Ascending aorta (tissue), 2 donors: ENCODE results near the gene PRPS1L1. TPM values are rescaled to one million over a fixed set of nuclear protein-coding genes. Genes with fewer than 3 reads are reported as not detected.

ENCODE experiments used
- DNase-seq, 2 donors: peaks; one replicate each; pipeline ENCODE4 v3.0.0-alpha.2; 2019; ENCODE audit warnings: low spot score in 2 of 2
- H3K27ac ChIP-seq, 2 donors: fragments of 200-600 bp; sonication (generic); one replicate each; pipeline ENCODE4 v1.5.1; 2016 to 2017; ENCODE audit warnings: mild to moderate bottlenecking in 1 of 2
- H3K27me3 ChIP-seq: fragments of 200-600 bp; sonication (generic); one replicate; pipeline ENCODE4 v1.5.1; 2017
- H3K36me3 ChIP-seq, 2 donors: fragments of 200-600 bp; sonication (generic); one replicate each; pipeline ENCODE4 v1.5.1; 2016
- H3K4me1 ChIP-seq, 2 donors: fragments of 200-600 bp; sonication (generic); one replicate each; pipeline ENCODE4 v1.5.1; 2016 to 2017; ENCODE audit warnings: mild to moderate bottlenecking in 1 of 2
- H3K4me3 ChIP-seq, 2 donors: fragments of 200-600 bp; sonication (generic); one replicate each; pipeline ENCODE4 v1.5.1; 2016 to 2017; ENCODE audit warnings: mild to moderate bottlenecking in 1 of 2
- H3K9me3 ChIP-seq, 2 donors: fragments of 200-600 bp; sonication (generic); one replicate each; pipeline ENCODE4 v1.5.1; 2016
- intact Hi-C: fragments of 100-400 bp; cut with DNase I; formaldehyde crosslinking; loops from one replicate; pipeline ENCODE4 v1.15.1; 2023
- total RNA-seq: library from RNA; depleted of rRNA; stranded (reverse); fragments of >200 nt; gene quantifications from one replicate; pipeline ENCODE4 v1.1.0, GENCODE V29; 2016
- TF ChIP-seq, protein P1 (sequence below), 3 experiments: fragments of 200-600 bp in 2 of 3; fragments of 450-650 bp in 1 of 3; sonication (generic) in 2 of 3; IDR thresholded peaks; one replicate each; pipeline ENCODE4 v1.5.1; 2016 to 2019; ENCODE audit warnings: antibody characterized with exemption in 3 of 3, mild to moderate bottlenecking in 1 of 3, moderate library complexity in 1 of 3

Gene PRPS1L1
- total RNA-seq, 1 donor from 2014 or later = not detected

DNA sequence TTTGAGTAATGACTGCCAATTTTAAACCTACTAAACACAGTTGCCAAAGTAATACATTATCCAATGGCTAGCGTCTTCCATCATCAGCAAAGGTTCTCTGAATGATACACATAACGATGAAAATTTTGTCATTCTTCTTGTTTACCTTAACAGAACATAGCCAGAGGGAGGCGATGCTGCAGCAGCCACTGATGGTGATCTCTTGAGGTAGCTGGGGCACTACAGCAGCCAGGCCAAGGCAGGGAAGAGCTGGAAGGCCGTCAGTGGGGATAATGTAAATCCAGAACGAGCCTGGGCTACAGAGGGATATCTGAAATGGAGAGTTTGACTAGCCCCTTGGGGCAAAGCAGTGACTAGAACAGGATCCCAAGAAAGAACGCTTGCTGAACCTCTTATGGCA is 38.8 kb downstream of the PRPS1L1 start:
- TF ChIP-seq, protein P1, sequence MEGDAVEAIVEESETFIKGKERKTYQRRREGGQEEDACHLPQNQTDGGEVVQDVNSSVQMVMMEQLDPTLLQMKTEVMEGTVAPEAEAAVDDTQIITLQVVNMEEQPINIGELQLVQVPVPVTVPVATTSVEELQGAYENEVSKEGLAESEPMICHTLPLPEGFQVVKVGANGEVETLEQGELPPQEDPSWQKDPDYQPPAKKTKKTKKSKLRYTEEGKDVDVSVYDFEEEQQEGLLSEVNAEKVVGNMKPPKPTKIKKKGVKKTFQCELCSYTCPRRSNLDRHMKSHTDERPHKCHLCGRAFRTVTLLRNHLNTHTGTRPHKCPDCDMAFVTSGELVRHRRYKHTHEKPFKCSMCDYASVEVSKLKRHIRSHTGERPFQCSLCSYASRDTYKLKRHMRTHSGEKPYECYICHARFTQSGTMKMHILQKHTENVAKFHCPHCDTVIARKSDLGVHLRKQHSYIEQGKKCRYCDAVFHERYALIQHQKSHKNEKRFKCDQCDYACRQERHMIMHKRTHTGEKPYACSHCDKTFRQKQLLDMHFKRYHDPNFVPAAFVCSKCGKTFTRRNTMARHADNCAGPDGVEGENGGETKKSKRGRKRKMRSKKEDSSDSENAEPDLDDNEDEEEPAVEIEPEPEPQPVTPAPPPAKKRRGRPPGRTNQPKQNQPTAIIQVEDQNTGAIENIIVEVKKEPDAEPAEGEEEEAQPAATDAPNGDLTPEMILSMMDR (IDR thresholded peaks at IDR 0.05) = no peak
- Histone ChIP-seq H3K4me3 (no peak overlapping the region), H3K27ac (no peak overlapping the region), H3K27me3 (no peaks in the 10 kb centered on the region), H3K4me1 (no peaks in the 10 kb centered on the region), H3K9me3 (no peaks in the 10 kb centered on the region), H3K36me3 (no peaks in the 10 kb centered on the region)
- DNase-seq = no peak
- intact Hi-C loops = no loop called here

DNA sequence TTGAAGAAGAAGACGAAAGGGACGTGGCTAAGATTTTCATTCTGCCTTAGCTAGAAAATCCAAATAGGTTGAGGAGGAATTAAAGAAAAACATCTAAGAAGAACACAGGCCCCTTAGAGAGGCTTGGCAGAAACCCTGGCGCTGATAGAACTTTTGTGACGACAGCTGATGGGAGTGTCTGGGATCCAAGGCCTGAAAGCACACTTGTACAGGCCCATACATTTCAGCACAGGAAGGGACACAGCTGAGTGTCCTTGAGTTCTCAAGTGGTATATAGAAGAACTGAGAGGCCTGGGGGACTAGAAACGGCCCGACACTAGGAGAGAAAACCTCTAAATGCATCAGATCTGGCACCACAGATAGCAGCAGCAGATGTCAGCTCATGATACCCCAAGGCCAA is 39.5 kb downstream of the PRPS1L1 start:
- no peaks in the 10 kb centered on the region for H3K36me3 ChIP-seq
- DNase-seq = no peak
- H3K4me3 ChIP-seq = no peak overlapping the region
- H3K9me3 ChIP-seq = no peaks in the 10 kb centered on the region
- no peaks in the 10 kb centered on the region for H3K4me1 ChIP-seq
- intact Hi-C loops = no loop called here
- H3K27ac ChIP-seq = no peak overlapping the region
- H3K27me3 ChIP-seq = no peaks in the 10 kb centered on the region
- TF ChIP-seq, protein P1 (IDR thresholded peaks at IDR 0.05) = no peak

DNA sequence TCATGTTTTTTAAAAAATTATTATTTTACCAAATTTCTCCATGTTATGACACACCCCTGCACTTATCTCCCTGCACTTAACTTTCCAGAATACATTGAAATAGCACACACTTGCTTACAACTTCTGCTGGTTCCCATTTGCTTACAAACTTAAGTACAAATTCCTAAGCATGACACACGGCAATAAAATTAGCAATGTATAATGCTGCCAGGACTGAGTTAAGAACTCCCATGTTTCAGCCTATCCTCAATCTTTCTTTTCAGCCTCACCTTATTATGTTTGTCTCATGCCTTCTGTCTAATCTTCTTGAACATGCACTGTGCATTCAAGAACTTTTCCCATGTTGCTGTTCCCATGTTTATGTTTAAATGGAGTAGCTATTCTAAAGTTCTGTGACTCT is 40.8 kb downstream of the PRPS1L1 start:
- no peak overlapping the region for H3K4me3 ChIP-seq
- DNase-seq = no peak
- no peaks in the 10 kb centered on the region for H3K4me1 ChIP-seq
- no peaks in the 10 kb centered on the region for H3K27me3 ChIP-seq
- H3K27ac ChIP-seq = no peak overlapping the region
- intact Hi-C loops = no loop called here
- TF ChIP-seq, protein P1 (IDR thresholded peaks at IDR 0.05) = no peak
- no peaks in the 10 kb centered on the region for H3K36me3 ChIP-seq
- H3K9me3 ChIP-seq = no peaks in the 10 kb centered on the region

DNA sequence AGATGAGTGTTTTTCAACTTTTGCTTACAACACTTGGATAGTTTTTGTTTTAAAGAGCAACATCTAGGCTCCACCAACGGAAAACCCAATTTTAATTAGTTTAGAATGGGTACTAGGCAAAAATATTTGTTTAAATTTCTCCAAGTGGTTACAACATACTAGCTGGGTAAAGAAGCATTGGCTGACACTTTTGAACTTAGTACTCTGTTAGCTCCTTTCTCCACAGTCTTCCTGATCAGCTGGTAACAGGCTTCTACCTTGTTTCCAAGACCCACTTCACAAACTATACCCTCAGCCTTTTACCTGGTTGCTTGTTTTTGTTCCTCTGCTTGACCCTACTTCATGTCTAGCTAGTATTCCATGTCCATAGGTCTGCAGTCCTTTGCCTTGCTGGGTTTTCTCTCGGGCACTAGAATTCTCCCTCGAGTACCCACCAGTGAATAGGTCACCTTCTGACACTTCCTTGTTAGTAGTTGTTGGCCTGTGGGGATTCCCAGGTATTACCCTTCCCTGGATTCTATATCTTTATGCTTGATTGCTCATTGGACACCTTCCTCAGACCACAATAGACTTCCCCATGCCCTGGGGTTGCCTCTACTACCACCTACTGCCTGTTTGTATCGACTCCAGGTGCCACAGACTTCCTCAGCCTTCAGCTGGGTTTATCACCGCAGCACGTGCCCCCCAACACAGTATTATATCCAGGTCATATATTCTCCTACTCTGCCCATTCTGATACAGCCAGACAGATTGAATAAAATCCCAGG is 42.0 kb downstream of the PRPS1L1 start:
- Histone ChIP-seq H3K36me3 (no peaks in the 10 kb centered on the region), H3K27me3 (no peaks in the 10 kb centered on the region), H3K4me1 (no peaks in the 10 kb centered on the region), H3K4me3 (no peak overlapping the region), H3K27ac (no peak overlapping the region), H3K9me3 (no peaks in the 10 kb centered on the region)
- intact Hi-C loops = no loop called here
- TF ChIP-seq, protein P1 (IDR thresholded peaks at IDR 0.05) = no peak
- no peak for DNase-seq

DNA sequence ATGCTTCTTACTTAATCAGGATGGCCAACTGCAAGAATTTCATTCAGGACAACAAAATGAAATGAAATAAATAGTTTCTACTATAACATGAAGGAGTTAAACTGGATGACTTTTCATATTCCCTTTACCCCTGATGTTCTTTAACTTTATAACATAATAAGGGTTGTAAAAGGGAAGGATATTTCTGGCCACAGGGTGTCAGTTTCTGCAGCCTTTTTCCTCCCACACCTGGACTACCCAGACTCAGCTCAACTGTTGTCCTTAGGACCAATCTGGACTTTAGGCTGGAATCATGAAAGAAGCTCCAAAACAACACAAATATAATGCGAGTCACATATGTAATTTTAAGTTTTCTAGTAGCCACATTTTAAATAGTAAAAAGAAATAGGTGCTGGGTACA is 43.4 kb downstream of the PRPS1L1 start:
- Histone ChIP-seq H3K36me3 (no peaks in the 10 kb centered on the region), H3K27ac (no peak overlapping the region), H3K4me3 (no peak overlapping the region), H3K9me3 (no peaks in the 10 kb centered on the region), H3K4me1 (no peaks in the 10 kb centered on the region), H3K27me3 (no peaks in the 10 kb centered on the region)
- DNase-seq = no peak
- TF ChIP-seq, protein P1 (IDR thresholded peaks at IDR 0.05) = no peak
- intact Hi-C loops = no loop called here
